Measurements from ENCODE around the gene GPX4. TPM values are rescaled to one million over a fixed set of nuclear protein-coding genes. Genes with fewer than 3 reads are reported as not detected.

GPX4 gene
- total and polyA plus RNA-seq, 2 of the 13 experiments (the other 11 are each of a cell fraction or from before 2014, with no cell fraction given): 535 to 613 TPM

DNA sequence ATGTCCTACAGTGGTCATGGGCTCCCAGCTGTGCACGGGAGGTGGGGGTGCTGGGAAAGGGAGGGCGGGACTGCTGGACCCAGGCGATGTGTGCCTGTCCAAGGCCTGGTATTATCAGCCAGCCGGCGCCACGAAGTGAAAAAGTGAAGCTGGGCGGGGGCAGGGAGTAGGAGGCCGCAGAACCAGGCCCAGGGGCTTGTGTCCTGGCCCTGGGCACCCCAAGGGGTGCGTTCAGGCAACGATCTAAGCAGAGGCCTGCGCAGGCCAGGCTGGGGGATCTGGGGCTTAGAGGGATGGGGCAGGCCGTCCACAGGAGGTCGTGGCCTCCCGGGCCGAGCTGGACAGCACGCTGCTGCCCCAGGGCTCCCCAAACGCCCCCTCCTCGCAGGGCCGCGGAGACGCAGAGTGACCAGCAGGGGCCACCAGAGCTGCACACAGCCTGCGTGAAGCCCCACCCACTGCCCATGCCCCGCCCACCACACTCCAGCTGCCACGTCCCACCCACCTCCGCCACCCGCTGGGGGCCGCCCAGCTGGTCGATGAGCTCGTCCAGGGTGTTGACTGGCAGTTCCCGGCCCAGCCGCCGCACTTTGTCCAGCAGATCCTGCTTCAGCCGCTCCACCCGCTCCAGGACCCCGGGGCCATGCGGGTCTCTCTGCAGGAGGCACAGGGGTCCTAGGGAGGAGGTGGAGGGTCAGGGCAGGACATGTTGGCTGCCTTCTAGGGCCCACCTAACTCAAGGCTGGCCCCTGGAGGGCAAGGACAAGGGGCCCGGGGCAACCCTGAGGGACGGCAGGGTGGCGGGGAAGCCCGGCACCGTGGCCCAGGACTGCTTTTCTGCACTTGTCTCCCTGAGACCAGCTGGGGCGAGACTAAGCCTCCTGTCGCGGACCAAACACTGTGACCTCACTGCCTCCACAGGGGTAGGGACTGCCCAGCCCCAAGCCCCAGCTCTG is 9.5 kb downstream of the GPX4 start (continued):
- TF ChIP-seq, protein P1, sequence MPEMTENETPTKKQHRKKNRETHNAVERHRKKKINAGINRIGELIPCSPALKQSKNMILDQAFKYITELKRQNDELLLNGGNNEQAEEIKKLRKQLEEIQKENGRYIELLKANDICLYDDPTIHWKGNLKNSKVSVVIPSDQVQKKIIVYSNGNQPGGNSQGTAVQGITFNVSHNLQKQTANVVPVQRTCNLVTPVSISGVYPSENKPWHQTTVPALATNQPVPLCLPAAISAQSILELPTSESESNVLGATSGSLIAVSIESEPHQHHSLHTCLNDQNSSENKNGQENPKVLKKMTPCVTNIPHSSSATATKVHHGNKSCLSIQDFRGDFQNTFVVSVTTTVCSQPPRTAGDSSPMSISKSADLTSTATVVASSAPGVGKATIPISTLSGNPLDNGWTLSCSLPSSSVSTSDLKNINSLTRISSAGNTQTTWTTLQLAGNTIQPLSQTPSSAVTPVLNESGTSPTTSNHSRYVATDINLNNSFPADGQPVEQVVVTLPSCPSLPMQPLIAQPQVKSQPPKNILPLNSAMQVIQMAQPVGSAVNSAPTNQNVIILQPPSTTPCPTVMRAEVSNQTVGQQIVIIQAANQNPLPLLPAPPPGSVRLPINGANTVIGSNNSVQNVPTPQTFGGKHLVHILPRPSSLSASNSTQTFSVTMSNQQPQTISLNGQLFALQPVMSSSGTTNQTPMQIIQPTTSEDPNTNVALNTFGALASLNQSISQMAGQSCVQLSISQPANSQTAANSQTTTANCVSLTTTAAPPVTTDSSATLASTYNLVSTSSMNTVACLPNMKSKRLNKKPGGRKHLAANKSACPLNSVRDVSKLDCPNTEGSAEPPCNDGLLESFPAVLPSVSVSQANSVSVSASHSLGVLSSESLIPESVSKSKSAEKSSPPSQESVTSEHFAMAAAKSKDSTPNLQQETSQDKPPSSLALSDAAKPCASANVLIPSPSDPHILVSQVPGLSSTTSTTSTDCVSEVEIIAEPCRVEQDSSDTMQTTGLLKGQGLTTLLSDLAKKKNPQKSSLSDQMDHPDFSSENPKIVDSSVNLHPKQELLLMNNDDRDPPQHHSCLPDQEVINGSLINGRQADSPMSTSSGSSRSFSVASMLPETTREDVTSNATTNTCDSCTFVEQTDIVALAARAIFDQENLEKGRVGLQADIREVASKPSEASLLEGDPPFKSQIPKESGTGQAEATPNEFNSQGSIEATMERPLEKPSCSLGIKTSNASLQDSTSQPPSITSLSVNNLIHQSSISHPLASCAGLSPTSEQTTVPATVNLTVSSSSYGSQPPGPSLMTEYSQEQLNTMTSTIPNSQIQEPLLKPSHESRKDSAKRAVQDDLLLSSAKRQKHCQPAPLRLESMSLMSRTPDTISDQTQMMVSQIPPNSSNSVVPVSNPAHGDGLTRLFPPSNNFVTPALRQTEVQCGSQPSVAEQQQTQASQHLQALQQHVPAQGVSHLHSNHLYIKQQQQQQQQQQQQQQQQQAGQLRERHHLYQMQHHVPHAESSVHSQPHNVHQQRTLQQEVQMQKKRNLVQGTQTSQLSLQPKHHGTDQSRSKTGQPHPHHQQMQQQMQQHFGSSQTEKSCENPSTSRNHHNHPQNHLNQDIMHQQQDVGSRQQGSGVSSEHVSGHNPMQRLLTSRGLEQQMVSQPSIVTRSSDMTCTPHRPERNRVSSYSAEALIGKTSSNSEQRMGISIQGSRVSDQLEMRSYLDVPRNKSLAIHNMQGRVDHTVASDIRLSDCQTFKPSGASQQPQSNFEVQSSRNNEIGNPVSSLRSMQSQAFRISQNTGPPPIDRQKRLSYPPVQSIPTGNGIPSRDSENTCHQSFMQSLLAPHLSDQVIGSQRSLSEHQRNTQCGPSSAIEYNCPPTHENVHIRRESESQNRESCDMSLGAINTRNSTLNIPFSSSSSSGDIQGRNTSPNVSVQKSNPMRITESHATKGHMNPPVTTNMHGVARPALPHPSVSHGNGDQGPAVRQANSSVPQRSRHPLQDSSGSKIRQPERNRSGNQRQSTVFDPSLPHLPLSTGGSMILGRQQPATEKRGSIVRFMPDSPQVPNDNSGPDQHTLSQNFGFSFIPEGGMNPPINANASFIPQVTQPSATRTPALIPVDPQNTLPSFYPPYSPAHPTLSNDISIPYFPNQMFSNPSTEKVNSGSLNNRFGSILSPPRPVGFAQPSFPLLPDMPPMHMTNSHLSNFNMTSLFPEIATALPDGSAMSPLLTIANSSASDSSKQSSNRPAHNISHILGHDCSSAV (CRISPR knock-in tag; IDR thresholded peaks at IDR 0.05; ENCODE audit: borderline replicate concordance): no peak
- TF ChIP-seq, protein P2, sequence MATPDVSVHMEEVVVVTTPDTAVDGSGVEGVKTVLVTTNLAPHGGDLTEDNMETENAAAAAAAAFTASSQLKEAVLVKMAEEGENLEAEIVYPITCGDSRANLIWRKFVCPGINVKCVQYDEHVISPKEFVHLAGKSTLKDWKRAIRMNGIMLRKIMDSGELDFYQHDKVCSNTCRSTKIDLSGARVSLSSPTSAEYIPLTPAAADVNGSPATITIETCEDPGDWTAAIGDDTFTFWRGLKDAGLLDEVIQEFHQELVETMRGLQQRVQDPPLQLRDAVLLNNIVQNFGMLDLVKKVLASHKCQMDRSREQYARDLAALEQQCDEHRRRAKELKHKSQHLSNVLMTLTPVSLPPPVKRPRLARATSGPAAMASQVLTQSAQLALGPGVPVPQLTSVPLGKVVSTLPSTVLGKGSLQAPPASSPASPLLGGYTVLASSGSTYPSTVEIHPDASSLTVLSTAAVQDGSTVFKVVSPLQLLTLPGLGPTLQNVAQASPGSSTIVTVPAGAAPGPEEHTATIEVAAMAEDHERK (CRISPR knock-in tag; IDR thresholded peaks at IDR 0.05; ENCODE audit: low read depth): no peak
- TF ChIP-seq, protein P3, sequence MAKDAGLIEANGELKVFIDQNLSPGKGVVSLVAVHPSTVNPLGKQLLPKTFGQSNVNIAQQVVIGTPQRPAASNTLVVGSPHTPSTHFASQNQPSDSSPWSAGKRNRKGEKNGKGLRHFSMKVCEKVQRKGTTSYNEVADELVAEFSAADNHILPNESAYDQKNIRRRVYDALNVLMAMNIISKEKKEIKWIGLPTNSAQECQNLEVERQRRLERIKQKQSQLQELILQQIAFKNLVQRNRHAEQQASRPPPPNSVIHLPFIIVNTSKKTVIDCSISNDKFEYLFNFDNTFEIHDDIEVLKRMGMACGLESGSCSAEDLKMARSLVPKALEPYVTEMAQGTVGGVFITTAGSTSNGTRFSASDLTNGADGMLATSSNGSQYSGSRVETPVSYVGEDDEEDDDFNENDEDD (CRISPR knock-in tag; IDR thresholded peaks at IDR 0.05; ENCODE audit: borderline replicate concordance): peak; percentile 16; the same call in 1 of the 2 replicates
- TF ChIP-seq MIXL1 (CRISPR knock-in tag; IDR thresholded peaks at IDR 0.05) (0 out of 2 replicates have a peak, but pooled peaks have one; percentile 29), RBM39 (IDR thresholded peaks at IDR 0.05; ENCODE audit: low read depth, low read length, poor library complexity, severe bottlenecking) (no peak), RBAK (CRISPR knock-in tag; IDR thresholded peaks at IDR 0.05) (no peak; the same call in 1 of the 2 replicates), JDP2 (CRISPR knock-in tag; IDR thresholded peaks at IDR 0.05; ENCODE audit: borderline replicate concordance) (no peak), DNMT1 (CRISPR knock-in tag; IDR thresholded peaks at IDR 0.05) (no peak), ZNF572 (CRISPR knock-in tag; IDR thresholded peaks at IDR 0.05) (no peak; the same call in none of the 2 replicates), ZNF749 (CRISPR knock-in tag; IDR thresholded peaks at IDR 0.05; ENCODE audit: borderline replicate concordance) (no peak)
- TF ChIP-seq, protein P4, sequence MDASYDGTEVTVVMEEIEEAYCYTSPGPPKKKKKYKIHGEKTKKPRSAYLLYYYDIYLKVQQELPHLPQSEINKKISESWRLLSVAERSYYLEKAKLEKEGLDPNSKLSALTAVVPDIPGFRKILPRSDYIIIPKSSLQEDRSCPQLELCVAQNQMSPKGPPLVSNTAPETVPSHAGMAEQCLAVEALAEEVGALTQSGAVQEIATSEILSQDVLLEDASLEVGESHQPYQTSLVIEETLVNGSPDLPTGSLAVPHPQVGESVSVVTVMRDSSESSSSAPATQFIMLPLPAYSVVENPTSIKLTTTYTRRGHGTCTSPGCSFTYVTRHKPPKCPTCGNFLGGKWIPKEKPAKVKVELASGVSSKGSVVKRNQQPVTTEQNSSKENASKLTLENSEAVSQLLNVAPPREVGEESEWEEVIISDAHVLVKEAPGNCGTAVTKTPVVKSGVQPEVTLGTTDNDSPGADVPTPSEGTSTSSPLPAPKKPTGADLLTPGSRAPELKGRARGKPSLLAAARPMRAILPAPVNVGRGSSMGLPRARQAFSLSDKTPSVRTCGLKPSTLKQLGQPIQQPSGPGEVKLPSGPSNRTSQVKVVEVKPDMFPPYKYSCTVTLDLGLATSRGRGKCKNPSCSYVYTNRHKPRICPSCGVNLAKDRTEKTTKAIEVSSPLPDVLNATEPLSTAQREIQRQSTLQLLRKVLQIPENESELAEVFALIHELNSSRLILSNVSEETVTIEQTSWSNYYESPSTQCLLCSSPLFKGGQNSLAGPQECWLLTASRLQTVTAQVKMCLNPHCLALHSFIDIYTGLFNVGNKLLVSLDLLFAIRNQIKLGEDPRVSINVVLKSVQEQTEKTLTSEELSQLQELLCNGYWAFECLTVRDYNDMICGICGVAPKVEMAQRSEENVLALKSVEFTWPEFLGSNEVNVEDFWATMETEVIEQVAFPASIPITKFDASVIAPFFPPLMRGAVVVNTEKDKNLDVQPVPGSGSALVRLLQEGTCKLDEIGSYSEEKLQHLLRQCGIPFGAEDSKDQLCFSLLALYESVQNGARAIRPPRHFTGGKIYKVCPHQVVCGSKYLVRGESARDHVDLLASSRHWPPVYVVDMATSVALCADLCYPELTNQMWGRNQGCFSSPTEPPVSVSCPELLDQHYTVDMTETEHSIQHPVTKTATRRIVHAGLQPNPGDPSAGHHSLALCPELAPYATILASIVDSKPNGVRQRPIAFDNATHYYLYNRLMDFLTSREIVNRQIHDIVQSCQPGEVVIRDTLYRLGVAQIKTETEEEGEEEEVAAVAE (CRISPR knock-in tag; IDR thresholded peaks at IDR 0.05; ENCODE audit: borderline replicate concordance): 0 out of 2 replicates have a peak, but pooled peaks have one; percentile 38
